Mesenchymal stem cell (in vitro differentiated cells and primary cell): ENCODE results near the gene NPS.

ENCODE experiments used
- DNase-seq: peaks from one replicate; pipeline ENCODE4 v3.0.0-alpha.2; 2013
- H2AFZ ChIP-seq: one replicate; pipeline ENCODE4 v1.6.1; 2013; ENCODE audit warnings: low read depth, mild to moderate bottlenecking, control low read depth, inconsistent platforms, low read length, moderate library complexity
- H2AK5ac ChIP-seq: 2 replicates; pipeline ENCODE4 v1.6.1; 2013; ENCODE audit warnings: low read length, moderate library complexity, mild to moderate bottlenecking, inconsistent platforms; ENCODE audit not compliant: severe bottlenecking
- H2BK120ac ChIP-seq: one replicate; pipeline ENCODE4 v1.6.1; 2013; ENCODE audit warnings: low read depth, mild to moderate bottlenecking, inconsistent platforms, low read length, moderate library complexity
- H2BK12ac ChIP-seq, 2 experiments: one replicate each; pipeline ENCODE4 v1.6.1; 2013; ENCODE audit warnings: inconsistent platforms in 2 of 2, low read length in 2 of 2, mild to moderate bottlenecking in 2 of 2, moderate library complexity in 2 of 2, control low read depth in 1 of 2
- H2BK15ac ChIP-seq: one replicate; pipeline ENCODE4 v1.6.1; 2013; ENCODE audit warnings: mild to moderate bottlenecking, low read depth, inconsistent platforms; ENCODE audit not compliant: poor library complexity, severe bottlenecking
- H2BK5ac ChIP-seq: 2 replicates; pipeline ENCODE4 v1.6.1; 2013; ENCODE audit warnings: low read depth, mild to moderate bottlenecking, low read length, control low read depth, inconsistent platforms; ENCODE audit not compliant: poor library complexity, severe bottlenecking
- H3K14ac ChIP-seq, 2 experiments: one replicate each; pipeline ENCODE4 v1.6.1; 2013; ENCODE audit warnings: inconsistent platforms in 2 of 2, low read length in 2 of 2, control low read depth in 1 of 2, mild to moderate bottlenecking in 1 of 2, moderate library complexity in 1 of 2
- H3K18ac ChIP-seq, 2 experiments: one replicate each; pipeline ENCODE4 v1.6.1; 2013; ENCODE audit warnings: inconsistent platforms in 2 of 2, low read length in 2 of 2, control low read depth in 1 of 2, low read depth in 1 of 2, mild to moderate bottlenecking in 1 of 2
- H3K23ac ChIP-seq, 2 experiments: one replicate each; pipeline ENCODE4 v1.6.1; 2013; ENCODE audit warnings: inconsistent platforms in 2 of 2, low read length in 2 of 2, mild to moderate bottlenecking in 2 of 2, moderate library complexity in 2 of 2, control low read depth in 1 of 2
- H3K27ac ChIP-seq: 2 replicates; pipeline ENCODE4 v1.5.1; 2013; ENCODE audit warnings: mild to moderate bottlenecking, moderate library complexity, low read length, control low read depth, inconsistent platforms; ENCODE audit not compliant: poor library complexity, severe bottlenecking
- H3K27me3 ChIP-seq, 2 experiments: 2 replicates each; pipeline versions ENCODE4 v1.6.1 to v1.7.0; 2013; ENCODE audit warnings: low read length in 2 of 2, mild to moderate bottlenecking in 2 of 2, moderate library complexity in 2 of 2, control low read depth in 1 of 2, inconsistent platforms in 1 of 2; ENCODE audit not compliant: control insufficient read depth in 1 of 2, insufficient read depth in 1 of 2
- H3K36me3 ChIP-seq, 2 experiments: 2 replicates each; pipeline versions ENCODE4 v1.6.1 to v1.7.0; 2013; ENCODE audit warnings: low read length in 2 of 2, control low read depth in 1 of 2, inconsistent platforms in 1 of 2, low read depth in 1 of 2, mild to moderate bottlenecking in 1 of 2; ENCODE audit not compliant: insufficient read depth in 2 of 2, control insufficient read depth in 1 of 2
- H3K4ac ChIP-seq, 2 experiments: one replicate each; pipeline ENCODE4 v1.6.1; 2013; ENCODE audit warnings: inconsistent platforms in 2 of 2, low read length in 2 of 2, mild to moderate bottlenecking in 2 of 2, moderate library complexity in 2 of 2, control low read depth in 1 of 2, low read depth in 1 of 2
- H3K4me1 ChIP-seq: 2 replicates; pipeline ENCODE4 v1.6.1; 2013; ENCODE audit warnings: low read depth, low read length, control low read depth; ENCODE audit not compliant: control insufficient read depth, insufficient read depth
- H3K4me2 ChIP-seq: 2 replicates; pipeline ENCODE4 v1.6.1; 2013; ENCODE audit warnings: low read length, mild to moderate bottlenecking, inconsistent platforms; ENCODE audit not compliant: poor library complexity, severe bottlenecking
- H3K4me3 ChIP-seq, 2 experiments: 2 replicates each; pipeline versions ENCODE4 v1.5.1 to v1.7.0; 2013; ENCODE audit warnings: low read length in 2 of 2, mild to moderate bottlenecking in 2 of 2, control low read depth in 1 of 2, low read depth in 1 of 2; ENCODE audit not compliant: insufficient read depth in 1 of 2
- H3K79me1 ChIP-seq: replicated peaks from 2 replicates; pipeline ENCODE4 v1.6.1; 2013; ENCODE audit warnings: mild to moderate bottlenecking, control low read depth, low read length, inconsistent platforms; ENCODE audit not compliant: poor library complexity, severe bottlenecking
- H3K9ac ChIP-seq: 2 replicates; pipeline ENCODE4 v1.7.0; 2013; ENCODE audit warnings: mild to moderate bottlenecking, low read length, moderate library complexity
- H3K9me3 ChIP-seq: 2 replicates; pipeline ENCODE4 v1.7.0; 2013; ENCODE audit warnings: mild to moderate bottlenecking, low read length; ENCODE audit not compliant: control insufficient read depth
- H4K8ac ChIP-seq: one replicate; pipeline ENCODE4 v1.6.1; 2013; ENCODE audit warnings: inconsistent platforms, mild to moderate bottlenecking, low read length, moderate library complexity
- H4K91ac ChIP-seq: one replicate; pipeline ENCODE4 v1.6.1; 2013; ENCODE audit warnings: mild to moderate bottlenecking, low read length, inconsistent platforms
- WGBS: methylation state at CpG from one replicate; pipeline ENCODE4 v1.1.7; 2013; ENCODE audit warnings: mixed read lengths; 5-methylcytosine and 5-hydroxymethylcytosine counted together

NPS gene

GRCh38 chr10:127532659-127533058 lies 16.4 kb upstream of the NPS start:
- no peak overlapping the region for H4K8ac ChIP-seq
- WGBS, result 89% methylated on average over 5 of the region's 5 CpGs

GRCh38 chr10:127534074-127534473 lies 15.0 kb upstream of the NPS start:
- H3K4me3 ChIP-seq, result no peak overlapping the region
- no peak overlapping the region for H2AK5ac ChIP-seq
- no peak overlapping the region for H2BK15ac ChIP-seq
- H3K27me3 ChIP-seq, result peaks cover 0 to 3% of the 10 kb centered on the region in 2 experiments
- H2BK12ac ChIP-seq, result no peak overlapping the region
- H3K79me1 ChIP-seq, result no peaks in the 10 kb centered on the region
- 82% methylated on average over 5 of the region's 6 CpGs for WGBS
- H3K27ac ChIP-seq, result no peak overlapping the region
- H2BK5ac ChIP-seq, result no peak overlapping the region
- no peak overlapping the region for H4K91ac ChIP-seq
- H3K4me2 ChIP-seq, result no peak overlapping the region
- no peak for DNase-seq
- no peak overlapping the region for H3K14ac ChIP-seq
- no peak overlapping the region for H3K9ac ChIP-seq
- no peak overlapping the region for H3K23ac ChIP-seq
- H4K8ac ChIP-seq, result no peak overlapping the region
- H3K4me1 ChIP-seq, result no peaks in the 10 kb centered on the region
- H3K9me3 ChIP-seq, result no peaks in the 10 kb centered on the region
- H2BK120ac ChIP-seq, result no peak overlapping the region
- no peak overlapping the region for H3K18ac ChIP-seq
- no peak overlapping the region for H2AFZ ChIP-seq
- H3K36me3 ChIP-seq, result no peaks in the 10 kb centered on the region
- H3K4ac ChIP-seq, result no peak overlapping the region

More at GRCh38 chr10:127532659-127533058, 16.4 kb upstream of the NPS start:
- H3K14ac ChIP-seq, result no peak overlapping the region
- DNase-seq, result no peak
- no peaks in the 10 kb centered on the region for H3K9me3 ChIP-seq
- no peak overlapping the region for H2BK15ac ChIP-seq
- no peak overlapping the region for H2AK5ac ChIP-seq
- H2BK120ac ChIP-seq, result no peak overlapping the region
- no peaks in the 10 kb centered on the region for H3K36me3 ChIP-seq
- no peak overlapping the region for H2BK5ac ChIP-seq
- no peak overlapping the region for H3K4me3 ChIP-seq
- peaks cover 0 to 3% of the 10 kb centered on the region in 2 experiments for H3K27me3 ChIP-seq
- no peaks in the 10 kb centered on the region for H3K4me1 ChIP-seq
- no peak overlapping the region for H3K18ac ChIP-seq
- H2AFZ ChIP-seq, result no peak overlapping the region
- H3K9ac ChIP-seq, result no peak overlapping the region
- H2BK12ac ChIP-seq, result no peak overlapping the region
- no peaks in the 10 kb centered on the region for H3K79me1 ChIP-seq
- no peak overlapping the region for H3K23ac ChIP-seq
- H3K4me2 ChIP-seq, result no peak overlapping the region
- no peak overlapping the region for H3K27ac ChIP-seq
- no peak overlapping the region for H3K4ac ChIP-seq
- no peak overlapping the region for H4K91ac ChIP-seq

- no peak overlapping the region for H4K91ac ChIP-seq
- DNase-seq, result no peak
- H3K4me1 ChIP-seq, result no peaks in the 10 kb centered on the region
- H2AK5ac ChIP-seq, result no peak overlapping the region
- no peak overlapping the region for H2BK12ac ChIP-seq
- no peak overlapping the region for H3K18ac ChIP-seq
- H2AFZ ChIP-seq, result no peak overlapping the region
- no peaks in the 10 kb centered on the region for H3K36me3 ChIP-seq
- no peak overlapping the region for H3K4me2 ChIP-seq
- H3K9ac ChIP-seq, result no peak overlapping the region
- no peak overlapping the region for H2BK5ac ChIP-seq
- WGBS, result 92% methylated on average over 1 of the region's 1 CpG
- H3K23ac ChIP-seq, result no peak overlapping the region
- H3K79me1 ChIP-seq, result no peaks in the 10 kb centered on the region
- H3K14ac ChIP-seq, result no peak overlapping the region
- H4K8ac ChIP-seq, result no peak overlapping the region
- no peak overlapping the region for H3K4ac ChIP-seq
- H3K4me3 ChIP-seq, result no peak overlapping the region
- H2BK120ac ChIP-seq, result no peak overlapping the region
- H3K27ac ChIP-seq, result no peak overlapping the region
- H2BK15ac ChIP-seq, result no peak overlapping the region
- H3K27me3 ChIP-seq, result peaks cover 0 to 3% of the 10 kb centered on the region in 2 experiments
- no peaks in the 10 kb centered on the region for H3K9me3 ChIP-seq
These were observed 14.6 kb upstream of the NPS start for GRCh38 chr10:127534496-127534895.

- no peak overlapping the region for H3K27ac ChIP-seq
- H3K18ac ChIP-seq, result no peak overlapping the region
- H3K27me3 ChIP-seq, result peaks cover 0 to 3% of the 10 kb centered on the region in 2 experiments
- no peak overlapping the region for H3K23ac ChIP-seq
- no peak overlapping the region for H4K8ac ChIP-seq
- H2AK5ac ChIP-seq, result no peak overlapping the region
- no peak overlapping the region for H2BK15ac ChIP-seq
- H3K9ac ChIP-seq, result no peak overlapping the region
- 54% methylated on average over 6 of the region's 8 CpGs for WGBS
- H3K36me3 ChIP-seq, result no peaks in the 10 kb centered on the region
- no peak overlapping the region for H2BK5ac ChIP-seq
- H2BK12ac ChIP-seq, result no peak overlapping the region
- no peak overlapping the region for H3K4me3 ChIP-seq
- H3K14ac ChIP-seq, result no peak overlapping the region
- no peak overlapping the region for H2BK120ac ChIP-seq
- H2AFZ ChIP-seq, result no peak overlapping the region
- H3K4me1 ChIP-seq, result no peaks in the 10 kb centered on the region
- no peak overlapping the region for H4K91ac ChIP-seq
- H3K4ac ChIP-seq, result no peak overlapping the region
- H3K4me2 ChIP-seq, result no peak overlapping the region
- DNase-seq, result no peak
- H3K79me1 ChIP-seq, result no peaks in the 10 kb centered on the region
- H3K9me3 ChIP-seq, result no peaks in the 10 kb centered on the region
These were observed 13.2 kb upstream of the NPS start for GRCh38 chr10:127535802-127536515.
